ENCODE measurements around the gene AKAP8L. TPM values are rescaled to one million over a fixed set of nuclear protein-coding genes. Genes with fewer than 3 reads are reported as not detected.

Gene AKAP8L
- total RNA-seq, 1 donor from 2014 or later, result 64.5 TPM

- DNase-seq (ENCODE audit: low spot score) (no peak), ATAC-seq (no peak)
These were observed 24.4 kb downstream of the AKAP8L start for GRCh38 chr19:15394426-15394825.

- no peak for ATAC-seq
- DNase-seq (ENCODE audit: low spot score), result no peak
These were observed 24.8 kb downstream of the AKAP8L start for GRCh38 chr19:15393963-15394362.

GRCh38 chr19:15390814-15391213 lies 28.0 kb downstream of the AKAP8L start:
- DNase-seq (ENCODE audit: low spot score) (no peak), ATAC-seq (no peak)

- DNase-seq (ENCODE audit: low spot score), result no peak
- no peak for ATAC-seq
These were observed 36.9 kb downstream of the AKAP8L start for GRCh38 chr19:15381864-15382263.

- ATAC-seq (no peak), DNase-seq (ENCODE audit: low spot score) (no peak)
These were observed 37.4 kb downstream of the AKAP8L start for GRCh38 chr19:15381429-15381828.

GRCh38 chr19:15379999-15380647 lies 38.7 kb downstream of the AKAP8L start:
- DNase-seq (ENCODE audit: low spot score) (peak; percentile 65), ATAC-seq (peak; percentile 34)

- peak; percentile 99 for DNase-seq (ENCODE audit: low spot score)
- ATAC-seq, result peak; percentile 86
These were observed 39.4 kb downstream of the AKAP8L start, which contains the start of gene AKAP8 for GRCh38 chr19:15379083-15379998. Gene AKAP8, minus strand, starts transcription at chr19:15379787. Its CDS starts 56 bp downstream, at chr19:15379731.

- no peak for DNase-seq (ENCODE audit: low spot score)
- peak; percentile 8 for ATAC-seq
These were observed 40.2 kb downstream of the AKAP8L start for GRCh38 chr19:15378534-15379082.

GRCh38 chr19:15374796-15375440 lies 43.9 kb downstream of the AKAP8L start:
- ATAC-seq (peak; percentile 64), DNase-seq (ENCODE audit: low spot score) (peak; percentile 93)

GRCh38 chr19:15374105-15374651 lies 44.6 kb downstream of the AKAP8L start:
- peak; percentile 57 for DNase-seq (ENCODE audit: low spot score)

GRCh38 chr19:15373644-15374043 lies 45.1 kb downstream of the AKAP8L start:
- ATAC-seq, result no peak
- DNase-seq (ENCODE audit: low spot score), result no peak

More at GRCh38 chr19:15374105-15374651, 44.6 kb downstream of the AKAP8L start:
- ATAC-seq, result peak; percentile 2

- DNase-seq (ENCODE audit: low spot score), result no peak
- no peak for ATAC-seq
These were observed 45.9 kb downstream of the AKAP8L start for GRCh38 chr19:15372891-15373301.

GRCh38 chr19:15372470-15372869 lies 46.3 kb downstream of the AKAP8L start:
- DNase-seq (ENCODE audit: low spot score) (no peak), ATAC-seq (no peak)

GRCh38 chr19:15371786-15372380 lies 46.9 kb downstream of the AKAP8L start:
- ATAC-seq (no peak), DNase-seq (ENCODE audit: low spot score) (no peak)

- ATAC-seq, result no peak
- no peak for DNase-seq (ENCODE audit: low spot score)
These were observed 47.7 kb downstream of the AKAP8L start for GRCh38 chr19:15371119-15371518.

- DNase-seq (ENCODE audit: low spot score), result no peak
- ATAC-seq, result no peak
These were observed 49.2 kb downstream of the AKAP8L start for GRCh38 chr19:15369594-15369891.

- DNase-seq (ENCODE audit: low spot score), result no peak
These were observed 49.8 kb downstream of the AKAP8L start for GRCh38 chr19:15368798-15369593.

GRCh38 chr19:15368051-15368632 lies 50.6 kb downstream of the AKAP8L start:
- DNase-seq (ENCODE audit: low spot score), result no peak

More at GRCh38 chr19:15368798-15369593, 49.8 kb downstream of the AKAP8L start:
- no peak for ATAC-seq

GRCh38 chr19:15367439-15367838 lies 51.3 kb downstream of the AKAP8L start:
- DNase-seq (ENCODE audit: low spot score), result no peak
- peak; percentile 65 for ATAC-seq

More at GRCh38 chr19:15368051-15368632, 50.6 kb downstream of the AKAP8L start:
- ATAC-seq, result peak; percentile 8
